ENCODE results near the gene EIF2B2.

- TF ChIP-seq PATZ1 (CRISPR knock-in tag; IDR thresholded peaks at IDR 0.05; ENCODE audit: borderline replicate concordance) = no peak
- no peak for TF ChIP-seq CSRNP3 (CRISPR knock-in tag; IDR thresholded peaks at IDR 0.05)
- no peak for TF ChIP-seq ZC3H10 (CRISPR knock-in tag; IDR thresholded peaks at IDR 0.05)
- no peak for TF ChIP-seq ZNF8 (CRISPR knock-in tag; IDR thresholded peaks at IDR 0.05)
- no peak for TF ChIP-seq ZFP30 (CRISPR knock-in tag; IDR thresholded peaks at IDR 0.05)
Measured at GRCh38 chr14:75041613-75042012, 38.9 kb downstream of the EIF2B2 start.

All from SK-N-SH treated with all-trans-retinoic acid at 6 μM for 48 hours (cell line).